GM18870 (cell line): Measurements from ENCODE around the gene ALDOA.

Source experiments
- ATAC-seq: cut with Tn5 transposase; IDR thresholded peaks from one replicate; pipeline ENCODE4 v1.9.1; 2021; ENCODE audit warnings: moderate library complexity; ENCODE audit not compliant: unreplicated experiment

Gene ALDOA

GRCh38 chr16:30088832-30089624 lies 23.5 kb downstream of the ALDOA start:
- no peak for ATAC-seq

GRCh38 chr16:30090610-30091331 lies 25.2 kb downstream of the ALDOA start:
- ATAC-seq, result no peak

DNA sequence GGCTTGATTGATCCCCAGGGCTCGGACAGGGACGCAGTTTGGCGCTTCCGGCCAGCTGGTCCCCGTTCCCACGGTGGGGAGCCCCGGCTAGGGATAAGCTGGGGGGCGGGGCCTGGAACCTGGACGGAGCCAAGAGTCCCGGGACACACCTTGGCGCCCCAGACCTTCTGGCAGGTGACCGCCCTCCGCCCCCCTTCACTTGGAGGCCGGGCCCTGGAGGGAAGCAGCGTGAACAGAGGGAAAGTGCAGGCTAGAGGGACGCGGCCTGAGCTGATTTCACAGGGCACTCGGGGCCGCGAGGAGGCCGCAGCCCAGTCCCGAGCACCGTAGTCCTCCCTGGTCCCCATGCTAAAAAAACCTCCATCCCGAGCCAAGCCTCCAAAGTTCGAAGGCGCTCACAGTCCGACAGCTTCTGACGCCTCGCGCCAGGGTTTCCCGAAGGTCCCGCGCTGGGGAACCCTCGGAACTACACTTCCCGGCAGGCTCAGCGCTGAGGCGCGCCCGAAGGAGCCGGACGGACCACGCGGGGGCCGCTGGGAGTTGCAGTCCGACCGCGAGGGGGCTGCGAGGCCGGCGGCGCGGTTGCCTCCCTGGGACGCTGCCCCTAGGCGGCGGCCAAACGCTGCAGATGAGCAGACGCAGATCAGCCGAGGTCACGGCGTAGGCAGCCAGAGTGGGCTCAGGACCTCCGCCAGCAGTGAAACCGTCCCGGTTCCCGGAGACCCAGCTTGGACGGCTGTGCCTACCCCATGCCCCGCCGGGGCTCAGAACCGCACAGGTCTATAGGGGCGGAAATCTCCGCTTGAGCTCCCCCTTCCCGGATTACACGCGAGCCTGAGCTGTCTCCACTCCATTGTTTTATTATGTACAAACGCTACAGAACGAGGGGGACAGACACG lies 26.2 kb downstream of the ALDOA start, which contains the start of gene TBX6:
TSS of gene TBX6 (minus strand) at position 451 of the 899 bp plus-strand sequence. CDS start 731 bp downstream, outside the sequence.
- ATAC-seq, result peak; percentile 47

GRCh38 chr16:30092373-30093010 lies 26.9 kb downstream of the ALDOA start:
- ATAC-seq, result peak; percentile 45

DNA sequence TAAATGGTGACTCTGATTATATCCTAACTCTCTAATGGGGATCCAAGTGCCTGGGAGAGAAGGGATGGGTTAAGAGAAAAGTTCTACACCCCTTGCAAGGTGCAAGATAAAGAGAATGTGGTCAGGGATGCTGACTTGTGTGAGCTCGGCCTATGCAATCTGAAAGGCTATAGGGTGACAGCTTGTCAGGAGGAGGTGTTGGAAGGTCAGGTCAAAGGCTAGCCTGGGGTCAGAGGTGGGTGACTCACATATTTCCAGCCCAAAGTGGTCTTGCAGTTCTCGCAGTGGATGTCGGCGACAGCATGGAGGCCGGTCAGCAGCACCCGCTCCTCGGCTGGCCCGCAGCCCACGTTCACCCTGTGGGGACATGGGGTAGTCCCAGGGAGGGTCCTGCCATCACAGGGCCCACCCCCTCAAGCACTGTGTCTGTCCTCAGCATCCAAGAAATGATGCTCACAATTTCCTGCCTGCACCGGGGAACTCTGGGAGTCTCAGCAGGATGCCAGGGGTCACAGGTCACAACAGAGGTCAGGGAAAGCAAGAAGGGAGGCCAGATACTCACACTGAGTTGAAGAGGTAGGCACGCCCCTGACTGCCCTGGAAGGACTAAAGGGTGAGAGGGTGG lies 29.1 kb downstream of the ALDOA start:
- no peak for ATAC-seq

DNA sequence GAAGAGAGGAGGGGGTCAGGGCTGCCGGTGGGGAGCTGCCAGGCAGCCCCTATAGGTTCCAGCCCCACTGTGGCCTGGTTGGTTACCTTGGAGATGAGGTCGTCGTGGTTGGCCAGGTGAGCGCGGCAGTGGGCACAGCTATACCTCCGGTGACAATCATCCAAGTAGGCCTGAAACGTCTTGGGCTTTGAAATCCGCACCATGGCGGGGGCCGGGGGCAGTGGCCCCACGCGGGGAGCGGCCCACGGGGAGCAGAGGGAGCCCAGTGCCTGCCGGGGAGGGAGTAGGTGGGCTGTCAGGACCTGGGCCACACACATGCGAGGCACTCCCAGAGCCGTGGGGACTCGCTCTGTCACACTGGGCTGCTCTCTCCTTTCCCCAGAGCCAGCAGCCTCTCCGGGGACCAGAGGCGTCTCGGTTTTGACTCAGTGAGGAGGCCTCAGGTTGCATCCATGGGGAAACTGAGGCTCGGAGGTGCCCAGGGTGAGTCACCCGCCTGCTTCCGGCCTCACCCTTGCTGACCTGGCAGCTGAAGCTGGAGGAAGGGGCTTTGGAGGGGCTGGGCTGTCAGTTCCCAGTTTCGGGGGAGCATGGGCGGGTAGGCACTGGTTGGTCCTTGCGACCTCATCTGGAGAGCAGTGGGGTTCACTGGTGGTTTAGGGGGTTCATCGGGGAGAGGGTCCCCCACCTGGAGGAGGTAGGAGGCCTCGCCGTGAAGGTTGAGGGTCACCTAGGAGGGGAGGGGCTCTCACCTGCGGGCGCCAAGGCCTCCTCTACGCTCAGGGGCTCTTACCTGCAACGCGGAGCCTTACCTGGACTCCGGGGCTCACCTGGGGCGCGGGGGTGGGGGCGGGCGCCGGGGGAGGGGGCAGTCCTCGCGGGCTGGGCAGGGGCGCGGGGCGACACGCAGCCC lies 29.9 kb downstream of the ALDOA start:
- ATAC-seq, result no peak

GRCh38 chr16:30096105-30096861 lies 30.7 kb downstream of the ALDOA start, which contains the start of gene YPEL3:
Gene YPEL3, minus strand, starts transcription at chr16:30096213. Its CDS starts 731 bp downstream, at chr16:30095482.
- ATAC-seq, result no peak

GRCh38 chr16:30096862-30097563 lies 31.5 kb downstream of the ALDOA start:
- no peak for ATAC-seq

DNA sequence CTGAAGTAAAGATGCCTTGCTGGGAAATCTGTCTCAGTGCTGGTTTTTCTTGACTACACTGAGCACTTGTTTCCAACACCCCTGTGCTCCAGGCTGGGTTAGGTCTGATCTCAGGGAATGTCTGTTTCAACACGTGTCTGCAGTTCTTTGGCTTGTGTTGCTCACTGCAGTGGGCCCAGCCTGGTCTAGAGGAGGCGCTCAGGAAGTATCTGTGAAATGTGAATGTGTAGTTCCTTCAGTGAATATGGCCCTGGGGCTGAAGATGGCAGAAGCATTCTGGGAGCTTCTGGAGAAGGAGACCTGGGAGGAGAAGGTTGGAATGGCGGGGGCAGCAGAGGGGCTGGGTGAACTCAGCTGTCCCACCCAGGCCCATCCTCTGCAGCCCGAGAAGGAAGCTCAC lies 38.5 kb downstream of the ALDOA start:
- no peak for ATAC-seq

DNA sequence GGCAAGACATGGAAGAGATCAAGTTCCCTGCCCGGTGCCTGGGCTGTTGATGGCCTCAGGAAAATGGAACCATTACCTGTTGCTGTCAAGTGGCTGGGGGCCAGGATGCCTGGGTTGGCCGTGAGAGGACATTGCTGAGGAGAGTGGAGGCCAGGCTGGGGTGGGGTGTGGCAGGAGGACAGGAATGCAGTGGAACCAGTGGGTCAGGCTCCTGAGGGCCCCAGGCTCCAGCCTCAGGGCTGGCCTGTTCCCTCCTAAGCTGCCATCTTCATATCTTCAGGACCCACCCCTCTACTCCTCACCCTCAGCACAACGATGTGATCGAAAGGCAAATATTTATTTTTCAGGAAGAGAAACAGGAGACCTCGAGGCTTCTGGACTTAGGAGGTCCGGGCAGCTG lies 38.9 kb downstream of the ALDOA start:
- no peak for ATAC-seq

DNA sequence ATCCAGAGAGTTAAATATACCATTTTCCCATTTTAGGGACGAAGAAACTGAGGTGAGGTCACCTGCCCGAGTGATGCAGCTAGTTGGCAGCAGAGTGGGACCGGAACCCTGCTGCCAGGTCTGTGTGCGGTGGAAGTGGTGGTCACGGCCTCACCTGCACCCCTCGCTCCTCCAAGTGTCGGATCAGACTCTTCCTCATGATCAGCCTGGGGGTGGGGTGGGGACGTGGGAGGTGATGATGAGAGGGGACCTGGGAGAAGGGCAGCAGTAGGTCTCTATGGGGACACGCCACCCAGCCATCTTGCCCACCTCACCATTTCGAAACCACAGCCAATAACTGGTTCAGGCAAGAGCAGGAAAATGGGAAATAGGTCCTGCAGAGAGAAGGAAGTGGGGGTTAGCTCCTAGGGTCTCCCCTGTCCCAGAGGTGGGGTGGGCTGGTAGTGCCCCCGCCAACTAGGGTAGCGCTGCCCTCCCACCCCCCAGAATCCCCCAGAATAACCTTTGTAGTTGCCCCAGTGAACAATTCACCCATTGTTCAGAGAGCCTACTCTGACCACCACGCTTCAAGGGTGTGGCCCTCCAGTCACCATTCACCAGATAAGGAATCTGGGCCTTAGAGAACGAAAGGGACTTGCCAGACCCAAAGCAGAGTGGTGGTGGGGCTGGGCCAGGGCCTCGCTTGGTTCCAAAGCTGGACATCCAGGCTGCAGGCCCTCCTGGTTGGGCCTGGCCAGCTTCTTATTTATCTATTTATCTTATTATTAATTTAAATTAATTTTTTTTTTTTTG lies 42.7 kb downstream of the ALDOA start:
- no peak for ATAC-seq

GRCh38 chr16:30110661-30111060 lies 45.1 kb downstream of the ALDOA start:
- ATAC-seq, result no peak

GRCh38 chr16:30112197-30113030 lies 46.9 kb downstream of the ALDOA start:
- no peak for ATAC-seq

GRCh38 chr16:30113031-30113710 lies 47.6 kb downstream of the ALDOA start, which contains the start of gene GDPD3:
Gene GDPD3, minus strand, starts transcription at chr16:30113537. Its CDS starts 59 bp downstream, at chr16:30113478.
- no peak for ATAC-seq

DNA sequence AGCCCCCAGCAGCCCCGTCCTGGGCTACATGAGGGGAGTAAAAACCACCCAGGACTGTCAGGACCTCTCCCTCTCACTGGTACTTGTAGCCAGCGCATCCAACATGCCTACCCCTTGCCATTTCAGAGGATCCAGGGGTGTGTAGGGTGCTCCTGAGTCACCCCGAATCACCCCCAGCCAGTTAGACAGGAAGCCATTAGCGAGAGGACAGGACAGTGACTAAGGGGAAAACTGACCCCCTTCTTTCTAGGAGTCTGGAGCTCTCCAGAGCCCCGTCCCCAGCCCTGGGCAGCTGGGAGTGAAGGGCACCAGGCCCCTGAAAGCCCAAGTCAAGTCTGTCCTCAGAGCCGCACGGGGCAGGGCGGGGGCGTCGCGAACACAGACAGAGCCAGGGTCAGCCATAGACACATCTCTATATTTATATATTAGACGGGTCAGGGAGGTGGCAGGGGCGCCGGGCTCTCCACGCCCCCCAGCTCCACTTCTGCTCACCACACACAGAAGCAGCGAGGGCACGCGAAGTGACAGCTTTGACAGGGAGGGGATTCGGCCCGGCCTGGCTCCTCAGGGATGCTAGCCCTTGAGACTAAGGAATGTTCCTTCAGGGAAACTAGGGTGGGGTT lies 48.3 kb downstream of the ALDOA start:
- ATAC-seq, result no peak
